GM12878 (cell line): ENCODE measurements around the gene CLEC18B.
"Not testable (repeated sequence)": the region's sequence is repeated elsewhere in the genome, so short reads cannot be mapped to it uniquely, and the experiment has no call there.

ENCODE experiments used
- ATF7 ChIP-seq: fragments of 450-650 bp; IDR thresholded peaks from 2 replicates; pipeline ENCODE4 v1.6.1; 2016; ENCODE audit warnings: low read depth, mild to moderate bottlenecking
- BCL11A ChIP-seq: IDR thresholded peaks from 2 replicates; pipeline ENCODE4 v1.6.1; 2011; ENCODE audit warnings: low read depth, low read length
- BCL3 ChIP-seq: IDR thresholded peaks from 2 replicates; pipeline ENCODE4 v1.6.1; 2011; ENCODE audit warnings: borderline replicate concordance, low read depth, mild to moderate bottlenecking, moderate library complexity, low read length; ENCODE audit not compliant: insufficient read depth, poor library complexity, severe bottlenecking
- BHLHE40 ChIP-seq, 2 experiments: fragments of 450-650 bp in 1 of 2; IDR thresholded peaks; 2 replicates each; pipeline ENCODE4 v1.6.1; 2011 to 2017; ENCODE audit warnings: low read depth in 2 of 2, borderline replicate concordance in 1 of 2, improper control_type of control experiment in 1 of 2, low read length in 1 of 2, mild to moderate bottlenecking in 1 of 2
- CTCF ChIP-seq, 3 experiments: IDR thresholded peaks in 2 of 3; conservative IDR thresholded peaks in 1 of 3; 2 replicates each; pipeline ENCODE4 v1.5.1; 2011; ENCODE audit warnings: low read depth in 3 of 3, low read length in 3 of 3, mild to moderate bottlenecking in 3 of 3, control low read depth in 2 of 3, moderate library complexity in 2 of 3, inconsistent platforms in 1 of 3, mixed read lengths in 1 of 3; ENCODE audit not compliant: control insufficient read depth in 2 of 3, insufficient read depth in 1 of 3; ENCODE audit errors: extremely low read depth in 1 of 3
- E2F8 ChIP-seq: fragments of 450-650 bp; IDR thresholded peaks from 2 replicates; pipeline ENCODE4 v1.6.1; 2018; ENCODE audit warnings: mild to moderate bottlenecking, low read depth, moderate library complexity; ENCODE audit not compliant: partially characterized antibody
- ETV6 ChIP-seq, 2 experiments: fragments of 450-650 bp in 1 of 2; IDR thresholded peaks in 1 of 2; conservative IDR thresholded peaks in 1 of 2; 2 replicates each; pipeline ENCODE4 v1.6.1; 2014; ENCODE audit warnings: antibody characterized with exemption in 1 of 2, borderline replicate concordance in 1 of 2, low read depth in 1 of 2, mild to moderate bottlenecking in 1 of 2, moderate library complexity in 1 of 2
- HDAC2 ChIP-seq: fragments of 200-600 bp; sonication (generic); IDR thresholded peaks from 2 replicates; pipeline ENCODE4 v1.6.1; 2017
- NFIC ChIP-seq: IDR thresholded peaks from 2 replicates; pipeline ENCODE4 v1.6.1; 2012; ENCODE audit warnings: low read depth, mild to moderate bottlenecking, inconsistent platforms, low read length, moderate library complexity
- POLR2A ChIP-seq: IDR thresholded peaks from 2 replicates; pipeline ENCODE4 v1.6.1; 2011; ENCODE audit warnings: low read depth, mild to moderate bottlenecking, low read length
- RCOR1 ChIP-seq: conservative IDR thresholded peaks from 2 replicates; pipeline ENCODE4 v1.6.1; 2012; ENCODE audit warnings: low read depth, low read length, improper control_type of control experiment
- SIN3A ChIP-seq: IDR thresholded peaks from 2 replicates; pipeline ENCODE4 v1.6.1; 2012; ENCODE audit warnings: low read depth, low read length, improper control_type of control experiment
- SUPT20H ChIP-seq: IDR thresholded peaks from 2 replicates; pipeline ENCODE4 v1.6.1; 2011; ENCODE audit warnings: low read depth, mild to moderate bottlenecking, low read length, moderate library complexity, borderline replicate concordance; ENCODE audit not compliant: control insufficient read depth
- TARDBP ChIP-seq: IDR thresholded peaks from 2 replicates; pipeline ENCODE4 v1.6.1; 2016; ENCODE audit warnings: borderline replicate concordance

- not testable (repeated sequence) for TF ChIP-seq CTCF (IDR thresholded peaks at IDR 0.05 in 2 of 3, conservative IDR thresholded peaks at IDR 0.05 in 1 of 3; ENCODE audit: control insufficient read depth in 2 of 3, extremely low read depth in 1 of 3, insufficient read depth in 1 of 3, low read depth in 3 of 3, low read length in 3 of 3); RCOR1; POLR2A; SUPT20H; E2F8; BHLHE40 (IDR thresholded peaks at IDR 0.05; ENCODE audit: borderline replicate concordance in 1 of 2, low read depth in 2 of 2, low read length in 1 of 2); HDAC2; ETV6 (conservative IDR thresholded peaks at IDR 0.05 in 1 of 2, IDR thresholded peaks at IDR 0.05 in 1 of 2; ENCODE audit: borderline replicate concordance in 1 of 2, low read depth in 1 of 2); BCL11A; SIN3A; NFIC; ATF7; TARDBP; BCL3
Measured at GRCh38 chr16:74373847-74374184, 47.5 kb downstream of the CLEC18B start.
